GM20431 (cell line): ENCODE data around the gene APBA1.

ENCODE experiments used
- in situ Hi-C: fragments of 300-500 bp; cut with MseI, MboI; formaldehyde crosslinking; loops from one replicate; pipeline ENCODE4 v1.15.0; 2020; ENCODE audit warnings: low sequenced_read_pairs; ENCODE audit not compliant: unreplicated experiment

The APBA1 gene

DNA sequence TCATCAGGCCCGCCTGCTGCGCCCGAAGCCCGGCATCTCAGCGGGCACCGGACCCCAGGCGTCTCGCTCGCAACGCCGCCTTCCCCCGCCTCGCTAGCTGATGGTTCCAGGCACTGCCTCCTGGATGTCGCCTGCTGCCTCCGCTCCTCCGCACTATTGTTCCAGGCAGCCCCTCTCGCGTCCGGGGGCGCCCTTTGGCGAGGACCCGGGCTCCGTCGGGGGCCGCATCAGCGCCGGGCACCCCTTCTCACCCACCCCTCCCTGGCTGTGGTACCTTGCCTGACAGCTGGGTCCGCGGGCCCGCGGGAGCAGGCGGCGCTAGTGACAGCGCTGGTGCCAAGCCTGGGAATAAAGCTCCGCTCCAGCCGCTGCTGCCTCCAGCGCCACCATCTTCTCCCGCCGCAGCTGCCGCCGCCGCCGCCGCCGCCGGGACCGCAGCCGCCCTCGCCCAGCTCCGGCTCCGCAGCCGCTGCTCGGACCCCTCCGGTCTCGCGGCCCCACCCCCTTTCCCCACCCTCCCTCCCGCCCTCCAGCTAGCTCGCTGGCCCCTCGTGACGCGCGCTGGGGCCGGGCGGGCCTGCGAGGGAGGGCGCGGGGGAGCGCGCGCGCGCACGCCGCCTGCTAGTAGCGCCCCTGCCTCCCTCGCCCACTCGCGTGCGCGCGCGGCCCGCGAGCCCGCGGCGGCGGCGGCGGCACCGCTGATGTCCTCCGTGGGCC is at the start of gene APBA1:
Gene APBA1, minus strand, starts transcription at position 493 of the 717 bp plus-strand sequence.
- in situ Hi-C loops = no loop called here

DNA sequence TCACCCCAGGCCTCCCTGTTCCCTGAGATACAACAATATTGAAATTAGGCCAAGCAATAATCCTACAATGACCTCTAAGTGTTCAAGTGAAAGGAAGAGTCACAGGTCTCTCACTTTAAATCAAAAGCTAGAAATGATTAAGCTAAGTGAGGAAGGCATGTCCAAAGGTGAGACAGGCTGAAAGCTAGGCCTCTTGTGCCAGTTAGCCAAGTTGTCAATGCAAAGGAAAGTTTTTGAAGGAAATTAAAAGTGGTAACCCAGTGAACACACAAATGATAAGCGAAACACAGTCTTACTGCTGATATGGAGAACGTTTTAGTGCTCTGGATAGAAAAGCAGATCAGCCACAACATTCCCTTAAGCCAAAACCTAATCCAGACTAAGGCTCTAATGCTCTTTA is 47.8 kb upstream of the APBA1 start:
- in situ Hi-C loops = no loop called here

GRCh38 chr9:69719367-69719766 is 47.2 kb upstream of the APBA1 start:
- in situ Hi-C loops = no loop called here

- in situ Hi-C loops = no loop called here
These were observed 46.0 kb upstream of the APBA1 start for GRCh38 chr9:69718218-69718617.

DNA sequence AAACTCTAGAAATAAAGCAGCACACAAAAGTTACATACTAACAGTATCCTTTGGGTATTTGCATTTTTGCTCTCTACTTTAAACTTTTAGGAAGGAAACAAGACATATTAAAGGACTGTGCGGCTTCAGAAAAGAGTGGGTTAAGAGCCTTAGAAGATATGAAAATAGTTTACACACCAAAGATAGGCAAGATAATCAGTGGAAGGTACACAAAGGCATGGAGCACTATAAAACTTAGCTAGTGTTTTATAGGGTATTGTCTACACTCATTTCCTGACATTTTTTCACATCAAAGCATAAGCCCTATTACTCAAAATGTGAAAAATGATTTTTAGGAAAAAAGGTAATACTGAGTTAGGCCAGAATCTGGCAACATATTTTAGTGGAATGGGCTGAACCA is 43.7 kb upstream of the APBA1 start:
- in situ Hi-C loops = no loop called here

DNA sequence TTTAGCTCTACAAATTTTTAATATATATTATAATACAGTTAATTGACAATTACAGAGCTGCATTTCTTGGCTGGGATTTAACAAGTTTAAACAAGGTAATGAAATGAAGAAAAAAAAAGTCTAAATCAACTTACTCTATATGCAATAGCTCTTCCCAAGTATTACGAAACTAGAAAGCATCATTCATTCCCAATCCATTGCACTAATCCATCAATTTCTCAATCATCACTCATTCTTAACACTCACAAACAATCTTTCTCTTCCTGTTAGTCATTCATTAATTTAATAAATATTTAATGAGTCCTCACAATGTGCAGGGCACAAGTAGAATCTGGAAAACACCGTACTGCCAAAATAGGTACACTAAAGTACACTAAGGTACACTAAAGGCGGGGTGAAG is 42.9 kb upstream of the APBA1 start:
- in situ Hi-C loops = no loop called here

DNA sequence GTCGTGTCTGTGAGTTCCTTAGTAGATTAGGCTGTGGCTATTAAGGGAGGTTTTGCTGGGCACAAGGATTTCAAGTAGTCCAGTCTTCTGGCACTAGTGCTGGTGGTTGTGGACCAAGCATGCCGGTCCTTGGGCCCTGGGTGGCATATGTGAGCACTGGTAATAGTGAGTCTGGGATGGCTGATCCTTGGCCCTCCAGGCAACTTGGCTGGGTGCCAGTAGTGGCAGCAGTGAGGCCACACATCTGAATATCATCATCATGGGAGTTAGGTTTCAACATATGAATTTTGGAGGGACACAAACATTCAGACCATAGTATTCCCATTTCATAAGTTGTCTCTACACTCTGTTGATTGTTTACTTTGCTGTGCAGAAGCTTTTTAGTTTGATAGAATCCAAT is 25.3 kb upstream of the APBA1 start:
- in situ Hi-C loops = no loop called here

DNA sequence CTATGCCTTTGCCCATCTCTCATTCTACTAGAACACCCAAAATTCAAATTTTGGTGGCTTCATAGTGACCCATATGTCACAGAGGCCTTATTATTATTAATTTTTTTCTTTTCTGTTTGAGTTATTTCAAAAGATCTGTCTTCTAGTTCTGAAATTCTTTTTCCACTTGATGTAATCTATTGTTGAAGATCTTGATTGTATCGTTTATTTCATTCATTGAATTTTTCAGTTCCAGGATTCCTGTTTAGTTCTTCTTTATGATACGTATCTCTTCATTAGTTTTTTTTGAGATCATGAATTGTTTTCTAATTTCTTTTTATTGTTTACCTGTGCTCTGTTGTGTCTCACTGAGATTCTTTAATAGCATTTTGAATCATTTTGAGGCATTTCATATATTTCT is 24.6 kb upstream of the APBA1 start:
- in situ Hi-C loops = no loop called here

DNA sequence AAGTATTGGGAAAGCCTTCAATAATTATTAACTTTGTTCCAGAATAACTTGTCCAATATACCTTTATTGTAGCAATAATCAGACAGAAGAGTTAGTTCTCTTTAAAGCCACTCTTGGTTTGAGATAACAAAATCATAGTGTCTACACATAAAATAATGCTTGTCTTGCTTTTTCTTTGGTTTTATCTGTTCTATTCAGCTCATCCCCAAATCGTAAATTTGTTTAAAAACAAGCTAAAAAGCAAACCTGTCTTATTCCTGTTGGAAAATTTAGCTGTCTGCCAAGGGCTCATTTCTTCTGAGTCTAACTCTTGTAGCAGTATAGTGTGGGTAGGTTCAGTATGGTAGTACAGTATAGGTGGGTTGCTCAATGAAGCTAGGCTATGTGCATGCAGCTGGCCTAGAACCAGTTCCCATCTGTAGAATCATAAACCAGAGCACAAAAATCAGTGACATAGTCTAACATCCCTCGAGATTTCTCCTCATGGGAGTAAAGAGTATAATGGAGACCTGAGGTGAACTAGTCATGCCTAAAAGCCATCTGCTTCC is 17.9 kb upstream of the APBA1 start:
- in situ Hi-C loops = no loop called here

DNA sequence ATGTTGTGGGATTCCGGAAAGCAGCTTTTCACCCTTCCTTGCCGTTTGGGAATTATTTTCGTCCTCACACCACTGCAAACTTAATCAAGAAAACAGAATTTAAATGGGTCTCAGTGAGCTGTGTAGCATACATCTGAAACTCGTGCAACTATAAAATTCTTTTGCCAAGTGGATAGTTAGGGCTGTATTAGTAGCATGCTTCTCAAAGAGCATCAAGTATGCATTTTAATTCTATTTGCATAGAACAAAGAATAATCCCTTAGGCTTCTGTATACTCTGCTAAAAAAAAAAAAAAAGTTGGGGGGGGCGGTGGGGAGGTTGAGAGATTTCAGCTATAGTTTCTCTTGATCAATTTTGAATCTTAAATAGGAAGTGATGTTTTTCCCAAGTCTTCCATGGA is 11.8 kb upstream of the APBA1 start:
- in situ Hi-C loops = no loop called here

DNA sequence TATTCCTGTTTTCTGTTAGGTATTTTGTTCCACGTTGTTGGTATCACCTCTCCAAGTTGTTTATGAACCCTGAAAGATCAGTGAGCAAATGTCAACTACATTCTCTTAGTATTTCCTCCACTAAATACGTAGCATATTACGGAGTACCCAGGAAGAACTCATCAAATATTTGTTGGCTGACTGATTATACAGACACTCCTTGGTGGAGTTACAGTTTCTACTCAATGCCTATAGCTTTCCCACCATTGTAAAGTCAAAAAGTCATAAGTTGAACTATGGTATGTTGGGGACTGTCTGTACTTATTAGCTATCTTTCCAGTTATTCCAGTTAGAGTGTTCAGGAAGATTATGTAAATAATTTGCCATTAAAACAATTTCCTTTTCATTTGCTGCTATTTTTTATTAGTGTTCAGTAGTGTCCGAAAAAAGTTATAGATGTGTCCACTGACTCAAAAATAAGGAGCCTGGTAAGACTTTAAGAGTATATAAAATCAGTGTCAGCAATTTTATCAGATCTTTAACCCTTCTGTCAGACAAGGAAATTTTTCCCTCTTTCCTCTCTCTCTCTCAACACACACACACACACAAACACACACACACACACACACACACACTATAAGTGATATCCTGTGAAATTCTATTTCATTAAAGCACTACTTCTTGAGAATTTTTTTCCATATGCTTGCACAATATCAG is 6.8 kb upstream of the APBA1 start:
- in situ Hi-C loops = no loop called here

GRCh38 chr9:69677931-69678330 is 5.8 kb upstream of the APBA1 start:
- in situ Hi-C loops = no loop called here

DNA sequence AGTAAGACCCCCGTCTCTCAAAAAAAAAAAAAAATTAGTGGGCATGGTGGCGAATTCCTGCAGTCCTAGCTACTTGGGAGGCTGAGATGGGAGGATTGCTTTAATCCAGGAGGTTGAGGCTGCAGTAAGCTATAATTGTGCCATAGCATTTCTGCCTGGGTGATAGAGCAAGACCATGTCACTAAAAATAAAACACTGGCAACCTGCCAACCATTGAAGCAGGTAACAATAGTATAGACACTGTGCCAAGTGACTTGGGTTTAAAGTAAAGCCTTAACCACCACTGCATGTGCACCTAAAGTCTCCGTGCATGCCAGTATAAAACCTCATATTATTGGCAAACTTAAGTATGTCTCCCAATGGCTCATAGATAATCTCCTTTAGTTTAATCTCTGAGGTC is 3.4 kb upstream of the APBA1 start:
- in situ Hi-C loops = no loop called here

- in situ Hi-C loops = no loop called here
These were observed 2.7 kb upstream of the APBA1 start for GRCh38 chr9:69674716-69675438.

DNA sequence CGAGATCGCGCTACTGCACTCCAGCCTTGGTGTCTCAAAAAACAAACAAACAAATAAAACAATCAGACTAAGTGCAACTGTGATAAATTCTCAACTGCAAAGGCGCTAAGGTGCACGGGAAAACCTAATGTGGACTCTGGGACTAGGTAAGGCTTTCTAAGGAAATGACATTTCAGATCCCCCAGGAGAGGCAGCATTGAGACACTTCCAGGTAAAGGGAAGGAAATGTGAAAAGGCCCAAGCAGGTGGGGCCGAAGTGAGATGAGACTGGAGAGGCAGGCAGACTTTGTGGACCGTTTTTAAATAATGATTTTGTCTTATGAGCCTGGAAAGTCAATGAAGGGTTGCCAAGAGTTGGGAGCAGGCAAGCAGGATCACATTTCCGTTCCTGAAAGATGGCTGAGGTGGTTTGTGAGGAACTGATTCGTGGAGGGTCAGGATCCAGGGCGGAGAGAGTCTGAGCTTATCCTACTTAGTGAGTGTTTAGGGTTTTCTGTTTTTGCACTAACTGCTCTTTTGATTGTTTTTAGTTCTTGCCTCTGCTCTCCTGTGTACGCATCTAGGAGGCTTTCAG is 2.0 kb upstream of the APBA1 start:
- in situ Hi-C loops = no loop called here

DNA sequence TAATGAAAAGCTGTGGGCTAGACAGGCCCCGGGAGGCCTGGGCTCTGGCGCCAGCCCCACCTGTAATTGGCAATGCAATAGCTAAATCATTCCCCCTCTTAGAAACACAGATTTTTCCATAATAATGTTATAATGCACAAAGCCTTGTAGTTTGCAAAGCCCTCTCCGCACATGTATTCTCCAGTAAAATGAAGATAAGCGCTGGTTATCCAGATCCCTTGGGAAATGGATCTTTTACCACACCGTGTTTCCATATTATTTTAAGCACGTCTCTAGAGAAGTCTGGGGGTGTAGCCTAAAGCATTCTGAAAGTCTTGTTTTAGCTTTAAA is 1.1 kb upstream of the APBA1 start:
- in situ Hi-C loops = no loop called here

DNA sequence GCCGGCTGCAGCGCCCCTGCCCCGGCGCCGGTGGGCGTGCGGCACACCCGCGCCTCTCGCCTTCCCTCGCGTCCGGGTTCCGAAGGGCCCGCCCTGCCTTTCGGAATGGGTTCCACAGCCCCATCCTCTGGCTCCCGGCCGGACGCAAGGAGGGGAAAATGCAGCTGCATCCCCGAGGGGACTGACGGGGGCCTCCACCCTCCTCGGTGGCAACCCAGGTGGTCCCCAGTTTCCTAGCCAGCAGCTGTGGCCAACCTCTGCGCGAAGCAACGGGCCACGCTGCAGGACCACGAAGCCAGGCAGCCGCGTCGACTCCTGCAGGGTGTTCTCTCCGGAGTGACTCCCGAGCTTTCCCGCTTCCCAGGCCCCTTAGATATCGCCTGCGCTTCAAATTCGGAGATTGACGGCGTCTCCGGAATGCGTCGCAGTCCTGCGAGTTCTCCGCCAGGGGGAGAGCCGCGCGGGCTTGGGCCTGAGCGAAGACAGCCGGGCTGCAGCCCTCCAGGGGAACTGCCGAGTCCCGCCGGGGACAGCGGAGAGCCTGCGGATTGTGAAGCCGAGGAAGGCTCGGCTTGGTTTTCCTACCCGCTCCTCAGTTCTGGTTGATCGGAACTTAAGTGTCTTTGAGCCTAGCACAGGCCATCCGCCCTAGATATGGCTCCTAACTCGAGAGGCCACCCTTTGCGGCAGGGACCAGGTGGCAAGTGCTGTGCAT is 582 bp upstream of the APBA1 start:
- in situ Hi-C loops = no loop called here

GRCh38 chr9:69671311-69671878 is 776 bp downstream of the APBA1 start:
- in situ Hi-C loops = no loop called here

DNA sequence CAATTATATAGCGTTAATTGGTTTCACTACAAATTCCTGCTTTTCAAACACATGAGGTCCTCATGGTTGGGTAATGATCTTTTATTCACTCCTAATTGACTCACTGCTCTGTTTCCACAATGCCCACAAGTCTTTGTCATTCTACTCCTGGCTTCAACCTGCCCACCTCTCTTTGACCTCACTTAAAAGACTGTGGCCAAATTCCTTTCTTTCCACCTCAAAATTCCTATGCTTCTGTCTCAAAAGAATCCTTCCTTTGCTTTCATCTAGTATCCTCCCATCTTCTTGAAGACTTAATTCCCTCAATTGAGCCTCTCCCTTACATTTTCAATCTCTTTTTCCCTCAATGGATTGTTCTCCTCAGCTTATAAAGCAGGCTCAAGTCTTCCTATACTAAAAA is 4.9 kb downstream of the APBA1 start:
- in situ Hi-C loops = no loop called here

GRCh38 chr9:69660304-69660703 is 11.9 kb downstream of the APBA1 start:
- in situ Hi-C loops = no loop called here
